HL-60 (cell line): ENCODE results near the gene BDH1.

Experiments
- GABPA ChIP-seq: IDR thresholded peaks from 2 replicates; pipeline ENCODE4 v1.6.1; 2012; ENCODE audit warnings: low read depth
- POLR2AphosphoS5 ChIP-seq: IDR thresholded peaks from 2 replicates; pipeline ENCODE4 v1.6.1; 2012; ENCODE audit warnings: low read depth
- SPI1 ChIP-seq: IDR thresholded peaks from 2 replicates; pipeline ENCODE4 v1.6.1; 2012; ENCODE audit warnings: low read depth, mild to moderate bottlenecking, borderline replicate concordance
- TF ChIP-seq, protein P1 (sequence below): IDR thresholded peaks from one replicate; pipeline ENCODE4 v1.5.1; 2011; ENCODE audit warnings: low read length, control low read depth, inconsistent platforms; ENCODE audit not compliant: insufficient read depth
- TF ChIP-seq, protein P2 (sequence below): IDR thresholded peaks from 2 replicates; pipeline ENCODE4 v1.6.1; 2012; ENCODE audit warnings: low read depth; ENCODE audit not compliant: insufficient replicate concordance

DNA sequence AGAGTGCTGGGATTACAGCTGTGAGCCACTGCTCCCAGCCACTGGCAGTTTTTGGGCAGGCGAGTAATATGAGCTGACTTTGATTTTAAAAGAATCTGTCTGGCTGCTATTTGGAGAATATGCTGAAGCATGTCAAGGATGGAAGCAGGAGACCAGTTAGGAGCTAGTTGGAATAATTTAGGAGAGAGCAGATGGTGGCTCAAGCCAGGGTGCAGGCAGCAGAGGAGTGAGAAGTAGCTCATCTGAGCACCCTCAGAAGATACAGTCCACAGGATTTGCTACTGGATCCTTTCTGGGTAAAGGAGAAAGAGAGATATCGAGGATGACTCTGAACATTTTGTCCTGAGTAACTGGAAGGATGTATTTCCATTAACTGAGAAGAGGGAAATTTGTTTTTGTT lies 30.4 kb upstream of the BDH1 start:
- TF ChIP-seq GABPA (no peak), POLR2AphosphoS5 (no peak), SPI1 (no peak)
- TF ChIP-seq, protein P1, sequence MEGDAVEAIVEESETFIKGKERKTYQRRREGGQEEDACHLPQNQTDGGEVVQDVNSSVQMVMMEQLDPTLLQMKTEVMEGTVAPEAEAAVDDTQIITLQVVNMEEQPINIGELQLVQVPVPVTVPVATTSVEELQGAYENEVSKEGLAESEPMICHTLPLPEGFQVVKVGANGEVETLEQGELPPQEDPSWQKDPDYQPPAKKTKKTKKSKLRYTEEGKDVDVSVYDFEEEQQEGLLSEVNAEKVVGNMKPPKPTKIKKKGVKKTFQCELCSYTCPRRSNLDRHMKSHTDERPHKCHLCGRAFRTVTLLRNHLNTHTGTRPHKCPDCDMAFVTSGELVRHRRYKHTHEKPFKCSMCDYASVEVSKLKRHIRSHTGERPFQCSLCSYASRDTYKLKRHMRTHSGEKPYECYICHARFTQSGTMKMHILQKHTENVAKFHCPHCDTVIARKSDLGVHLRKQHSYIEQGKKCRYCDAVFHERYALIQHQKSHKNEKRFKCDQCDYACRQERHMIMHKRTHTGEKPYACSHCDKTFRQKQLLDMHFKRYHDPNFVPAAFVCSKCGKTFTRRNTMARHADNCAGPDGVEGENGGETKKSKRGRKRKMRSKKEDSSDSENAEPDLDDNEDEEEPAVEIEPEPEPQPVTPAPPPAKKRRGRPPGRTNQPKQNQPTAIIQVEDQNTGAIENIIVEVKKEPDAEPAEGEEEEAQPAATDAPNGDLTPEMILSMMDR: no peak
- TF ChIP-seq, protein P2, sequence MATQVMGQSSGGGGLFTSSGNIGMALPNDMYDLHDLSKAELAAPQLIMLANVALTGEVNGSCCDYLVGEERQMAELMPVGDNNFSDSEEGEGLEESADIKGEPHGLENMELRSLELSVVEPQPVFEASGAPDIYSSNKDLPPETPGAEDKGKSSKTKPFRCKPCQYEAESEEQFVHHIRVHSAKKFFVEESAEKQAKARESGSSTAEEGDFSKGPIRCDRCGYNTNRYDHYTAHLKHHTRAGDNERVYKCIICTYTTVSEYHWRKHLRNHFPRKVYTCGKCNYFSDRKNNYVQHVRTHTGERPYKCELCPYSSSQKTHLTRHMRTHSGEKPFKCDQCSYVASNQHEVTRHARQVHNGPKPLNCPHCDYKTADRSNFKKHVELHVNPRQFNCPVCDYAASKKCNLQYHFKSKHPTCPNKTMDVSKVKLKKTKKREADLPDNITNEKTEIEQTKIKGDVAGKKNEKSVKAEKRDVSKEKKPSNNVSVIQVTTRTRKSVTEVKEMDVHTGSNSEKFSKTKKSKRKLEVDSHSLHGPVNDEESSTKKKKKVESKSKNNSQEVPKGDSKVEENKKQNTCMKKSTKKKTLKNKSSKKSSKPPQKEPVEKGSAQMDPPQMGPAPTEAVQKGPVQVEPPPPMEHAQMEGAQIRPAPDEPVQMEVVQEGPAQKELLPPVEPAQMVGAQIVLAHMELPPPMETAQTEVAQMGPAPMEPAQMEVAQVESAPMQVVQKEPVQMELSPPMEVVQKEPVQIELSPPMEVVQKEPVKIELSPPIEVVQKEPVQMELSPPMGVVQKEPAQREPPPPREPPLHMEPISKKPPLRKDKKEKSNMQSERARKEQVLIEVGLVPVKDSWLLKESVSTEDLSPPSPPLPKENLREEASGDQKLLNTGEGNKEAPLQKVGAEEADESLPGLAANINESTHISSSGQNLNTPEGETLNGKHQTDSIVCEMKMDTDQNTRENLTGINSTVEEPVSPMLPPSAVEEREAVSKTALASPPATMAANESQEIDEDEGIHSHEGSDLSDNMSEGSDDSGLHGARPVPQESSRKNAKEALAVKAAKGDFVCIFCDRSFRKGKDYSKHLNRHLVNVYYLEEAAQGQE: no peak
